D721Med (cell line): ENCODE data around the gene TSSK2.

ENCODE experiments used
- DNase-seq: peaks from one replicate; pipeline ENCODE4 v3.0.0; 2011; ENCODE audit warnings: low spot score; ENCODE audit not compliant: insufficient read length
- FAIRE-seq: peaks from 2 replicates; lab custom pipeline; 2011; peaks lifted over from hg19 to GRCh38; lab: Jason Lieb, UNC
- TF ChIP-seq, protein P1 (sequence below): IDR thresholded peaks from 2 replicates; pipeline ENCODE4 v1.5.1; 2012; ENCODE audit warnings: mild to moderate bottlenecking, control low read depth; ENCODE audit not compliant: insufficient read depth; ENCODE audit errors: missing control alignments

Gene TSSK2

GRCh38 chr22:19097518-19097917, 33.6 kb upstream of the TSSK2 start:
- FAIRE-seq (no peak), DNase-seq (no peak)
- TF ChIP-seq, protein P1, sequence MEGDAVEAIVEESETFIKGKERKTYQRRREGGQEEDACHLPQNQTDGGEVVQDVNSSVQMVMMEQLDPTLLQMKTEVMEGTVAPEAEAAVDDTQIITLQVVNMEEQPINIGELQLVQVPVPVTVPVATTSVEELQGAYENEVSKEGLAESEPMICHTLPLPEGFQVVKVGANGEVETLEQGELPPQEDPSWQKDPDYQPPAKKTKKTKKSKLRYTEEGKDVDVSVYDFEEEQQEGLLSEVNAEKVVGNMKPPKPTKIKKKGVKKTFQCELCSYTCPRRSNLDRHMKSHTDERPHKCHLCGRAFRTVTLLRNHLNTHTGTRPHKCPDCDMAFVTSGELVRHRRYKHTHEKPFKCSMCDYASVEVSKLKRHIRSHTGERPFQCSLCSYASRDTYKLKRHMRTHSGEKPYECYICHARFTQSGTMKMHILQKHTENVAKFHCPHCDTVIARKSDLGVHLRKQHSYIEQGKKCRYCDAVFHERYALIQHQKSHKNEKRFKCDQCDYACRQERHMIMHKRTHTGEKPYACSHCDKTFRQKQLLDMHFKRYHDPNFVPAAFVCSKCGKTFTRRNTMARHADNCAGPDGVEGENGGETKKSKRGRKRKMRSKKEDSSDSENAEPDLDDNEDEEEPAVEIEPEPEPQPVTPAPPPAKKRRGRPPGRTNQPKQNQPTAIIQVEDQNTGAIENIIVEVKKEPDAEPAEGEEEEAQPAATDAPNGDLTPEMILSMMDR = no peak

DNA sequence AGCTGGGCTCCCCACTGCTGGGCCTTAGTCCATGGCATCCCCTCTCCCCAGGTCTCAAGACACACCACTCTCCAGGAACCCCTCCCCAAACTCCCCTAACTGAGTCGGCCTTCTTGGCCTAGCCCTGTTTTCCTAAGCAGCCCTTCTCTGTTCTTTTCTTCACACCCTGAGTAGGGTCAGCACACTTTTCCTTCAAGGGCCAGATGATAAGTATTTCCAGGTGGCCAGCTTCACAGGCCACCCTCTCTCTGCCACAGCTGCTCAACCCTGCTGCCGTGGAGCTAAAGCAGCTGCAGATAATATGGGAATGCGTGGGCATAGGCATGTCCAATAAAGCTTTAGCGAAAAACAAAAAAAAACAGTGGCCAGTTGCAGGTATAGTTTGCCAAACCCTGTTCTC, 33.0 kb upstream of the TSSK2 start:
- TF ChIP-seq, protein P1 = no peak
- FAIRE-seq (no peak), DNase-seq (no peak)

GRCh38 chr22:19103880-19104821, 27.0 kb upstream of the TSSK2 start:
- TF ChIP-seq, protein P1 = no peak
- no peak for DNase-seq
- no peak for FAIRE-seq

GRCh38 chr22:19105456-19105855, 25.7 kb upstream of the TSSK2 start:
- TF ChIP-seq, protein P1 = no peak
- no peak for DNase-seq
- FAIRE-seq = no peak

- FAIRE-seq (no peak), DNase-seq (no peak)
- TF ChIP-seq, protein P1 = peak; percentile 28
Measured at GRCh38 chr22:19105867-19106802, 25.0 kb upstream of the TSSK2 start.

- TF ChIP-seq, protein P1 = no peak
- DNase-seq = no peak
- no peak for FAIRE-seq
Measured at GRCh38 chr22:19106886-19107729, 24.0 kb upstream of the TSSK2 start.
